ENCODE results near the gene DEK.

DNA sequence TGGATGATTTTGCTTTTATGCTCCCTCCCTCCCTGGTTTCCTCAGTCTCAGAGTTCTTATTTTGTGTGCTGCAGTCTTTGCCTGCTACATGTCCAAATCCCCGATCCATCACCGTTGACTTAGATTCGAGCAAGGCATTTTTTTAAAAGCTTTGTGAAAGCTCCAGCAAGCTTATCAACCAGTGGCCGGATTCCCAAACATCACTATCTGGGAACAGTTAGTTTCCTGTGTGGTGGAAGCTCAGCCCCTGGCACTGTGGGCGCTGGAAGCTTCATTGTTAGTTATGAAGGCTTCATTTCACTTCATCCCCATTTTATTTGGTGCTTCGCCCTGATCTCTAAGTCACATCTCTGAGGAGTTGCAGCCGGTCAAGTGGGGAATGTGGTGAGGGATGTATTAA is 44.7 kb downstream of the DEK start:
- no peak for TF ChIP-seq ESRRG (CRISPR knock-in tag; IDR thresholded peaks at IDR 0.05)
- TF ChIP-seq, protein P1, sequence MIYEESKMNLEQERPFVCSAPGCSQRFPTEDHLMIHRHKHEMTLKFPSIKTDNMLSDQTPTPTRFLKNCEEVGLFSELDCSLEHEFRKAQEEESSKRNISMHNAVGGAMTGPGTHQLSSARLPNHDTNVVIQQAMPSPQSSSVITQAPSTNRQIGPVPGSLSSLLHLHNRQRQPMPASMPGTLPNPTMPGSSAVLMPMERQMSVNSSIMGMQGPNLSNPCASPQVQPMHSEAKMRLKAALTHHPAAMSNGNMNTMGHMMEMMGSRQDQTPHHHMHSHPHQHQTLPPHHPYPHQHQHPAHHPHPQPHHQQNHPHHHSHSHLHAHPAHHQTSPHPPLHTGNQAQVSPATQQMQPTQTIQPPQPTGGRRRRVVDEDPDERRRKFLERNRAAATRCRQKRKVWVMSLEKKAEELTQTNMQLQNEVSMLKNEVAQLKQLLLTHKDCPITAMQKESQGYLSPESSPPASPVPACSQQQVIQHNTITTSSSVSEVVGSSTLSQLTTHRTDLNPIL (CRISPR knock-in tag; IDR thresholded peaks at IDR 0.05; ENCODE audit: low read depth) = no peak
- TF ChIP-seq ZFP30 (CRISPR knock-in tag; IDR thresholded peaks at IDR 0.05) = no peak
- TF ChIP-seq ARNTL (CRISPR knock-in tag; IDR thresholded peaks at IDR 0.05; ENCODE audit: borderline replicate concordance, low read depth) = no peak
- no peak for TF ChIP-seq ZNF70 (CRISPR knock-in tag; IDR thresholded peaks at IDR 0.05)
- no peak for TF ChIP-seq OSR1 (CRISPR knock-in tag; IDR thresholded peaks at IDR 0.05)
- no peak for TF ChIP-seq PPARA (CRISPR knock-in tag; IDR thresholded peaks at IDR 0.05; ENCODE audit: borderline replicate concordance)
- TF ChIP-seq, protein P2, sequence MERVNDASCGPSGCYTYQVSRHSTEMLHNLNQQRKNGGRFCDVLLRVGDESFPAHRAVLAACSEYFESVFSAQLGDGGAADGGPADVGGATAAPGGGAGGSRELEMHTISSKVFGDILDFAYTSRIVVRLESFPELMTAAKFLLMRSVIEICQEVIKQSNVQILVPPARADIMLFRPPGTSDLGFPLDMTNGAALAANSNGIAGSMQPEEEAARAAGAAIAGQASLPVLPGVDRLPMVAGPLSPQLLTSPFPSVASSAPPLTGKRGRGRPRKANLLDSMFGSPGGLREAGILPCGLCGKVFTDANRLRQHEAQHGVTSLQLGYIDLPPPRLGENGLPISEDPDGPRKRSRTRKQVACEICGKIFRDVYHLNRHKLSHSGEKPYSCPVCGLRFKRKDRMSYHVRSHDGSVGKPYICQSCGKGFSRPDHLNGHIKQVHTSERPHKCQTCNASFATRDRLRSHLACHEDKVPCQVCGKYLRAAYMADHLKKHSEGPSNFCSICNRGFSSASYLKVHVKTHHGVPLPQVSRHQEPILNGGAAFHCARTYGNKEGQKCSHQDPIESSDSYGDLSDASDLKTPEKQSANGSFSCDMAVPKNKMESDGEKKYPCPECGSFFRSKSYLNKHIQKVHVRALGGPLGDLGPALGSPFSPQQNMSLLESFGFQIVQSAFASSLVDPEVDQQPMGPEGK (CRISPR knock-in tag; IDR thresholded peaks at IDR 0.05; ENCODE audit: borderline replicate concordance) = no peak
- TF ChIP-seq, protein P3, sequence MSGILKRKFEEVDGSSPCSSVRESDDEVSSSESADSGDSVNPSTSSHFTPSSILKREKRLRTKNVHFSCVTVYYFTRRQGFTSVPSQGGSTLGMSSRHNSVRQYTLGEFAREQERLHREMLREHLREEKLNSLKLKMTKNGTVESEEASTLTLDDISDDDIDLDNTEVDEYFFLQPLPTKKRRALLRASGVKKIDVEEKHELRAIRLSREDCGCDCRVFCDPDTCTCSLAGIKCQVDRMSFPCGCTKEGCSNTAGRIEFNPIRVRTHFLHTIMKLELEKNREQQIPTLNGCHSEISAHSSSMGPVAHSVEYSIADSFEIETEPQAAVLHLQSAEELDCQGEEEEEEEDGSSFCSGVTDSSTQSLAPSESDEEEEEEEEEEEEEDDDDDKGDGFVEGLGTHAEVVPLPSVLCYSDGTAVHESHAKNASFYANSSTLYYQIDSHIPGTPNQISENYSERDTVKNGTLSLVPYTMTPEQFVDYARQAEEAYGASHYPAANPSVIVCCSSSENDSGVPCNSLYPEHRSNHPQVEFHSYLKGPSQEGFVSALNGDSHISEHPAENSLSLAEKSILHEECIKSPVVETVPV (CRISPR knock-in tag; IDR thresholded peaks at IDR 0.05) = no peak
- no peak for TF ChIP-seq SNAI2 (CRISPR knock-in tag; IDR thresholded peaks at IDR 0.05)
- TF ChIP-seq ISL1 (CRISPR knock-in tag; IDR thresholded peaks at IDR 0.05) = no peak

All from SK-N-SH treated with all-trans-retinoic acid at 6 μM for 48 hours (cell line).